ENCODE data around the gene AAK1. TPM values are rescaled to one million over a fixed set of nuclear protein-coding genes. Genes with fewer than 3 reads are reported as not detected.
"Not testable (repeated sequence)": the region's sequence is repeated elsewhere in the genome, so short reads cannot be mapped to it uniquely, and the experiment has no call there.

AAK1 gene
- total RNA-seq, 4 donors from 2014 or later = 15.5 to 28.1 (median 24.4) TPM

DNA sequence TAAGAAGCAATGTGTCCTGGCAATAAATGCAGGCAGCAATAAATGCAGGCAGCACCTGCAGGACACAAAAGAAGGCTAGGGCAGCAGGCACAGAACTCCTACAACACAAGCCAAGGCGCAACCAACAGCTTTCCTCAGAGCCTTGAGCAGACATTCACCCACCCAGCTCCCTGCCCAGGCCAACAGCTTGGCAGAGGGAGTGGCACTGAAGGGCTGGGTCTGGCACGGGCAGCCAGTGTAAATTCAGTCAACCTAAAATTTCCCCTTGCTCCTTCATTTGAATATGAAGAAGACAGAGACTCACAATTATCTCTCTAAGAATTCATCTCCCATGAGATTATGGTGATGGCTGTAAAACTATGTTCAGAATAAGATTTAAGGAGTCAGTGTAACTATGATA is 35.4 kb downstream of the AAK1 start:
- no peak overlapping the region for H3K4me3 ChIP-seq (ENCODE audit: low read depth, poor library complexity, severe bottlenecking)
- no peak for TF ChIP-seq POLR2A (IDR thresholded peaks at IDR 0.05)
- TF ChIP-seq, protein P1, sequence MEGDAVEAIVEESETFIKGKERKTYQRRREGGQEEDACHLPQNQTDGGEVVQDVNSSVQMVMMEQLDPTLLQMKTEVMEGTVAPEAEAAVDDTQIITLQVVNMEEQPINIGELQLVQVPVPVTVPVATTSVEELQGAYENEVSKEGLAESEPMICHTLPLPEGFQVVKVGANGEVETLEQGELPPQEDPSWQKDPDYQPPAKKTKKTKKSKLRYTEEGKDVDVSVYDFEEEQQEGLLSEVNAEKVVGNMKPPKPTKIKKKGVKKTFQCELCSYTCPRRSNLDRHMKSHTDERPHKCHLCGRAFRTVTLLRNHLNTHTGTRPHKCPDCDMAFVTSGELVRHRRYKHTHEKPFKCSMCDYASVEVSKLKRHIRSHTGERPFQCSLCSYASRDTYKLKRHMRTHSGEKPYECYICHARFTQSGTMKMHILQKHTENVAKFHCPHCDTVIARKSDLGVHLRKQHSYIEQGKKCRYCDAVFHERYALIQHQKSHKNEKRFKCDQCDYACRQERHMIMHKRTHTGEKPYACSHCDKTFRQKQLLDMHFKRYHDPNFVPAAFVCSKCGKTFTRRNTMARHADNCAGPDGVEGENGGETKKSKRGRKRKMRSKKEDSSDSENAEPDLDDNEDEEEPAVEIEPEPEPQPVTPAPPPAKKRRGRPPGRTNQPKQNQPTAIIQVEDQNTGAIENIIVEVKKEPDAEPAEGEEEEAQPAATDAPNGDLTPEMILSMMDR (IDR thresholded peaks at IDR 0.05) = no peak
- 54 to 64% methylated on average over 2 of the region's 2 CpGs for WGBS, 2 donors
- intact Hi-C loops (cut with DNase I; ENCODE audit: low total_unique reads) = no loop called here
- DNase-seq (ENCODE audit: low spot score in 2 of 2) = no peak

DNA sequence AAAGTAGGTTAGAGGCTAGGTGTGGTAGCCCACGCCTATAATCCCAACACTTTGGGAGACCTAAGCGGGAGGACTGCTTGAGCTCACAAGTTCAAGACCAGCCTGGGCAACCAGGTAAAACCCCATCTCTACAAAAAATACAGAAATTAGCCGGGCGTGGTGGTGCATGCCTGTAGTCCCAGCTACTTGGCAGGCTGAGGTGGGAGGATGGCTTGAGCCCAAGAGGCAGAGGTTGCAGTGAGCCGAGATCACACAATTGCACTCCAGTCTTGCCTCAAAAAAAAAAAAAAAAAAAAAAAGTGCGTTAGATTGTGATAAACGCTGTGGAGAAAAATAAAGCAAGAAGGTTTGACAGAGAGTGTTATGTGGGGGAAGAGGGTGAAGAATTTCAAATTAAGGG is 36.8 kb downstream of the AAK1 start:
- H3K4me3 ChIP-seq (ENCODE audit: low read depth, poor library complexity, severe bottlenecking); DNase-seq (ENCODE audit: low spot score in 2 of 2); intact Hi-C loops (cut with DNase I; ENCODE audit: low total_unique reads): not testable (repeated sequence)
- WGBS, 2 donors = 50 to 74% methylated on average over 7 of the region's 7 CpGs

DNA sequence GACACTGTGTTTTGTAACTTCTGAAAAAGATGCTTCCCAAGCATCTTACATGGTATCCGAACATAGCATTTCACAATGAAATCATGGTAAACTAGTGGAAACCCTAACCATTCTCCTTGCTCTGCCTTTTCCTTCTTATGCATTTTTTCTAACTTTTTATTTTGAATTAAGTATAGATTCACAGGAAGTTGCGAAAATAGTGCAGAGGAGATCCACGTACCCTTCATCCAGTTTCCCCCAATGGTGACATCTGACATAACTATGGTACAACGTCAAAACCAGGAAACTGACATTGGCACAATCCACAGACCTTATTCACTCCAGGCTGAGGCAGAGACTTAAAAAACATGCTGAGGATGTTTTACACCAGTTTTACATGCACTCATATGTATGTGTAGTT is 38.3 kb downstream of the AAK1 start:
- intact Hi-C loops (cut with DNase I; ENCODE audit: low total_unique reads) = no loop called here
- H3K4me3 ChIP-seq (ENCODE audit: low read depth, poor library complexity, severe bottlenecking) = no peak overlapping the region
- TF ChIP-seq, protein P1 (IDR thresholded peaks at IDR 0.05) = no peak
- WGBS, 2 donors = 90 to 99% methylated on average over 4 of the region's 4 CpGs
- DNase-seq (ENCODE audit: low spot score in 2 of 2) = no peak

DNA sequence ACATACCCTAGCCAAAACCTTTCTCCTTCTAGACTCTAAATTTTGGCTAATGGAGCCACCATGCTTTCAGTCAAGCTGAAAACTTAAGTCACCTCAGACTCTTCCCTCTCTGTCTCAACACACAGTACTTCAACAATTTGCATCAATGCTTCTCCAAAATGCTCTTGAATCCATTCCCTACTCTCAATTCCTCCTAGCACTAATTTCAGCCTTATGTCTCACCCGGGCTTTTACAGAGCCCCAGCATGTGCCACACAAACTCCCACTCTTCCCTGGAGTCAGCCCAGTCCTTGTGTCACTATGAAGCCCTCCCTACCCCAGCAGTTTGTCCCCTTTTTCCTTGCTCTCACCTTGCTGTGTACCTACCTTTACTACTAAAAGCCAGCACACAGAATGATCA is 38.7 kb downstream of the AAK1 start:
- no peak for TF ChIP-seq POLR2A (IDR thresholded peaks at IDR 0.05)
- TF ChIP-seq, protein P1 (IDR thresholded peaks at IDR 0.05) = no peak
- DNase-seq (ENCODE audit: low spot score in 2 of 2) = no peak
- no peak overlapping the region for H3K4me3 ChIP-seq (ENCODE audit: low read depth, poor library complexity, severe bottlenecking)
- 81 to 91% methylated on average over 1 of the region's 1 CpG for WGBS, 2 donors
- intact Hi-C loops (cut with DNase I; ENCODE audit: low total_unique reads) = no loop called here

DNA sequence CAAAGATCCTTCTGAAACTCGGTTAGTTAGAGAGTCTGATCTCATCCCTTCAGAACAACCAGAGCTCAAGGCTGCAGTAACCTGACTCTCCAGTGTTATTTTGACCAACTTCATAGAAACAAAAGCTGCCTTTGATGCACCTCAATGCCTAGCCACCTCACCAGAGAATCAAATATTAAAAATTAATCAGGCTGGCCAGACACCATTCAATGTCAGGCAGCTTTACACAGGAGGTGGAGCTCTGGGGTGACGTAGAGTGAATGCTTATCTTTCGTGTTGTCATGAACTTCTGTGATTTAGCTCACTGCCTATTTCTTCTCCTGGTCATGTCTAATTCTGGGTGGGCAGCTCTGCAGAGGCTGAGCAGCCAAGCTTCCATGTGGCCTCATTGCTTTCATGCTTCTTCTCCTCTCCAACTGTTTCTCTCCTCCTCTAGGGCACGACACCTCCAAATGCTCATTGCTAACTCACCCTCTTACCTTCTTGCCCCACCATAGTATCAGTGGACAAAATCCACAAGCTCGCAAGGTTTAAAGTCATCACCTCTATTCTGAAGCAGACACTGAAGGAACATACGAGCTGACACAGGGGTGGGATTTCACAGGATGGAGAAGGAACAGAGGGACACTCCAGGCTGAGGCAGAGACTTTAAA is 39.4 kb downstream of the AAK1 start:
- intact Hi-C loops (cut with DNase I; ENCODE audit: low total_unique reads) = no loop called here
- DNase-seq (ENCODE audit: low spot score in 2 of 2) = no peak
- no peak for TF ChIP-seq POLR2A (IDR thresholded peaks at IDR 0.05)
- TF ChIP-seq, protein P1 (IDR thresholded peaks at IDR 0.05) = no peak
- WGBS, 2 donors = 89 to 91% methylated on average over 6 of the region's 6 CpGs
- H3K4me3 ChIP-seq (ENCODE audit: low read depth, poor library complexity, severe bottlenecking) = no peak overlapping the region

DNA sequence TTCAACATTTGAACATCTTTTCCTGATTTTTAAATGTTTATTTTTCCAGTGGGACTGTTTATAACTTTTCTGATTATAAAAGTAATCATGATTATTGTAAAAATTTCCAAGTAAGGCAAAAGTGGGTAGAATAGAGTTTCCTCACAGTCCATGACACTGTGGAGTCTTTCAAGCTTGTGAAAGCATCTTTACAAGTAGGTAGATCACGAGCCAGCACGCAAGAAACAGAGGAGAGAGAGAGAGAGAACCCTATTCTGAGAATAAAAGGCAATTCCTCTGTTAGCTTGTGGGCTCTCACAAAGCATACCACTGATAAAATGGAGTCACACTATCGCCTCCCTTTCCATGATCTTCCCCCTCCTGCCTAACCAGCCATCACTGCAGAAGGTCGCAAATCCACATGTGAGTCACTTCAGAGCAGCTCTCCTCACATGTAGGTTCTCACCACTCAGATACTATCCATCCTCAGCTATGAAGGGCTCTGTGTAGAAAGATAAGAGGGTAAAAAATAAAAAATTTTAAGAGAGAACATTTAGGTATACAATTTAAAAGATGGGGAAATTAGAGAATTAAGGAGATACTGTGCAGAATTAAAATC is 40.3 kb downstream of the AAK1 start:
- TF ChIP-seq, protein P1 (IDR thresholded peaks at IDR 0.05) = no peak
- no peak for TF ChIP-seq POLR2A (IDR thresholded peaks at IDR 0.05)
- intact Hi-C loops (cut with DNase I; ENCODE audit: low total_unique reads) = no loop called here
- DNase-seq (ENCODE audit: low spot score in 2 of 2) = no peak
- 92 to 93% methylated on average over 4 of the region's 4 CpGs for WGBS, 2 donors
- no peak overlapping the region for H3K4me3 ChIP-seq (ENCODE audit: low read depth, poor library complexity, severe bottlenecking)

All from lower leg skin (tissue), 4 donors.